ENCODE data around the gene OSCP1. TPM values are rescaled to one million over a fixed set of nuclear protein-coding genes. Genes with fewer than 3 reads are reported as not detected.

The OSCP1 gene
- total RNA-seq, 4 donors from 2014 or later: 8.2 to 10.8 (median 9.6) TPM

DNA sequence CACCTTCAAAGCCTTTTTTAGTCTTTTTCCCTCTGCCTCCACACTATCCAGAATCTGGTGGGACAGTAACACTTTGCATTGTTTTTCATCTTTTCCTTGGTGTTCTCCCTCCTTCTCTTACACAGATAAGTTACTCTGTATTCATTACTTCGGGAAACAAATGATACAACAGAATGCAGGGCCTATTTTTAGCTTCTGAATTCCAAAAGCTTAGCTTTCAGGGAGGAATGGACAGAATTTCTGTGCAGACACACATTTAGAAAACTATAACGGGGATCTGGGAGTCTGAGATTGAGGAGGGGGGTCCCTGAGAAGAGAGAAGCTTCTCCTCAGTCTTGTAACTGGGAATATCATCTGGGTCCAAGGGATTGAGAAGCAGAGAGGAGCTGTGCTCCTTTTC lies 61.0 kb downstream of the OSCP1 start:
- Histone ChIP-seq H3K9me3 (no peaks in the 10 kb centered on the region), H3K27me3 (no peaks in the 10 kb centered on the region), H3K4me1 (peaks cover 30 to 62% (median 51%) of the 10 kb centered on the region in 4 donors), H3K36me3 (peaks cover 17 to 47% (median 44%) of the 10 kb centered on the region in 4 donors), H3K4me3 (no peak overlapping the region), H3K27ac (replicated peaks in 1 of 4) (peak overlapping the region; percentile 93 to 99 (median 97))
- no peak for TF ChIP-seq POLR2AphosphoS5 (IDR thresholded peaks at IDR 0.05)
- TF ChIP-seq EP300 (IDR thresholded peaks at IDR 0.05): no peak
- WGBS: 52% methylated on average over 2 of the region's 2 CpGs
- intact Hi-C loops (cut with DNase I): loop anchor here (10.0 kb wide), 1 partner anchor 234 kb away; the partner anchor contains the start of gene MAP7D1
- no peak for DNase-seq (ENCODE audit: extremely low spot score)

DNA sequence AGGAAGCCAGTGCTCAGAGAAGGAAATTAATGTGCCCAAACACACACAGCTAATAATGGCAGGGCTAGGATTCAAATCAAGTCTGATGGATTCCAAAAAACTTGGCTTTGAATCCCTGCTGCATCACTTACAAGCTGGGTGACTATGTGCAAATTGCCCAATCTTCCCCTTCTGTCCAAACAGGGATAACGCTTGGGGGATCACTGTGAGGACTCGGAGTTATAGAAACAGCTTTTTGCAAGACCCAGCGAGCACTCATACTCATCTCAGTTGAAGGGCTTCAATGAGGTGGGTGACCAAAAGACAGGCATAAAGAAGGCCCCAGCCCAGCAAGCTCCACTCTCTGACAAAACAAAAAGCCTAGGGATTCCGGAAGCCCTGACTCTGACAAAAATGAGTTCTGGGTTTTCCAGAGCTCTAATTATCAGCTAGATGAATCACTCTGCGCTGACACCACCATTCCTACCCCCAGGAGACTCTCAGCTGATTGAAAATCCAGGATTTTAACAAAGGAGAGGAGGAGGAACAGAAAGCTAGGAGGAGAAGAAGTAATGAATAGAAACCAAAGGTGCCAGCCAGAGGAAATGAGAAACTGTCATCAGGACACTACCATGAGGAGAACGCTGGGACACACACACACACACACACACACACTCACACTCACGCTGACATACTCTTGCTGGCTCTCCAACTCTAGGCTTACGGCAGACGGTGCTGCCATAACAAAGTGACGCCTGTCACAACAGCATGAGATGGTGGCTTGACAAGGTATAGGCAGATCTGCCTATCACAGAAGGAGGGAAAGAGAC lies 62.9 kb downstream of the OSCP1 start:
- Histone ChIP-seq H3K36me3 (peaks cover 6 to 28% (median 25%) of the 10 kb centered on the region in 4 donors), H3K4me3 (peak overlapping the region; percentile 79 to 99 (median 88)), H3K27ac (replicated peaks in 1 of 4) (peak overlapping the region; percentile 93 to 99 (median 97)), H3K9me3 (no peaks in the 10 kb centered on the region), H3K27me3 (no peaks in the 10 kb centered on the region), H3K4me1 (peaks cover 46 to 68% (median 64%) of the 10 kb centered on the region in 4 donors)
- intact Hi-C loops (cut with DNase I): loop anchor here (10.0 kb wide), 1 partner anchor 233 kb away; the partner anchor contains the start of gene MAP7D1
- DNase-seq (ENCODE audit: extremely low spot score): no peak
- TF ChIP-seq EP300 (IDR thresholded peaks at IDR 0.05): no peak
- TF ChIP-seq POLR2AphosphoS5 (IDR thresholded peaks at IDR 0.05): peak in 1 of 2 donors; percentile 31
- TF ChIP-seq, protein P1, sequence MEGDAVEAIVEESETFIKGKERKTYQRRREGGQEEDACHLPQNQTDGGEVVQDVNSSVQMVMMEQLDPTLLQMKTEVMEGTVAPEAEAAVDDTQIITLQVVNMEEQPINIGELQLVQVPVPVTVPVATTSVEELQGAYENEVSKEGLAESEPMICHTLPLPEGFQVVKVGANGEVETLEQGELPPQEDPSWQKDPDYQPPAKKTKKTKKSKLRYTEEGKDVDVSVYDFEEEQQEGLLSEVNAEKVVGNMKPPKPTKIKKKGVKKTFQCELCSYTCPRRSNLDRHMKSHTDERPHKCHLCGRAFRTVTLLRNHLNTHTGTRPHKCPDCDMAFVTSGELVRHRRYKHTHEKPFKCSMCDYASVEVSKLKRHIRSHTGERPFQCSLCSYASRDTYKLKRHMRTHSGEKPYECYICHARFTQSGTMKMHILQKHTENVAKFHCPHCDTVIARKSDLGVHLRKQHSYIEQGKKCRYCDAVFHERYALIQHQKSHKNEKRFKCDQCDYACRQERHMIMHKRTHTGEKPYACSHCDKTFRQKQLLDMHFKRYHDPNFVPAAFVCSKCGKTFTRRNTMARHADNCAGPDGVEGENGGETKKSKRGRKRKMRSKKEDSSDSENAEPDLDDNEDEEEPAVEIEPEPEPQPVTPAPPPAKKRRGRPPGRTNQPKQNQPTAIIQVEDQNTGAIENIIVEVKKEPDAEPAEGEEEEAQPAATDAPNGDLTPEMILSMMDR (IDR thresholded peaks at IDR 0.05): no peak
- TF ChIP-seq POLR2A (IDR thresholded peaks at IDR 0.05; ENCODE audit: low read depth): no peak
- WGBS: 25% methylated on average over 10 of the region's 10 CpGs

DNA sequence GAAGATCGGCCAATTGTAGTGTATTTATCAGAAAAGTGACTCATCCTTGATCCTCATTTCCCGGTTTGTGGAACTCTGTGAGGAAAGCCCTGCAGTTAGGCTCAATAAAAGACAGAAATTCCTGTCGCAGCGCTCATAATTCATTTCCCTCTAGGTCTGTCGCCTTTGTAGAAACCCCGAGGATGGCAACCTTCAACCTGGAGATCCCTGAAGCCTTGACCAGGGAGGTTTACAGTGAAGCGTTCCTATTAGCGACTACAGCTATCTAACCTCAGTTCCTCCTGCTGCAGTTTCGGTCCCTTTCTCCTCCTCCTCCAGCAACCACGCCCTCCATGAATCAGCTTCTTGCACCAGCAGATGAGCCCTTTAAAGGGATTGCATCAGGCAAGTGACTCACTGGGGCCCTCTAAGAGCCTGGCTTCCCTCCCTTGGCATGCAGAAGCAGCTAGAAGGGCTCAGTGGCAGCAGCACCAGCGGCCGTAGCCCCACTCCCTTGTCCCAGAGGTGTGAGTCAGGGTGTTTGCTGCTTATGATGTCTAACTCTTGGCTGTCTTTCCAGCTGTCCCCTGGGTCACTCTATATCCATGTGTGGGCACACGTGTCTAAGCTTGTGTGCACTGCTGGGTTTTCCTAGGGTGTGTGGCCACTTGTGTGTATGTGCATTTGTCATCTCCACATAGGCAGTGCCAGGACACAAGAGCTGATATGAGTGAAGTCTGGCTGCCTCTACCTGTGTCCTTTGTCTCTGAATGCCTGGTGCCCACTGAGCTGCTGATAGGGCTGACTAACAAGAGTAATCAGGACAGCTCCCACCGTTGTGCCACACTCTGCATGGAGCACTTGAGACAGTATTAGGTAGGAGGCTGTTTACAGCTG lies 63.7 kb downstream of the OSCP1 start:
- TF ChIP-seq POLR2AphosphoS5 (IDR thresholded peaks at IDR 0.05): peak; percentile 98 to 99
- peak; percentile 69 for TF ChIP-seq POLR2A (IDR thresholded peaks at IDR 0.05; ENCODE audit: low read depth)
- TF ChIP-seq, protein P1 (IDR thresholded peaks at IDR 0.05): no peak
- peak; percentile 55 for TF ChIP-seq EP300 (IDR thresholded peaks at IDR 0.05)
- H3K27ac ChIP-seq (replicated peaks in 1 of 4): peak overlapping the region; percentile 93 to 99 (median 97)
- peaks cover 4 to 20% (median 16%) of the 10 kb centered on the region in 4 donors for H3K36me3 ChIP-seq
- H3K4me1 ChIP-seq: peaks cover 52 to 77% (median 71%) of the 10 kb centered on the region in 4 donors
- intact Hi-C loops (cut with DNase I): loop anchor here (10.0 kb wide), 1 partner anchor 232 kb away; the partner anchor contains the start of gene MAP7D1
- WGBS: 1% methylated on average over 8 of the region's 14 CpGs
- no peaks in the 10 kb centered on the region for H3K9me3 ChIP-seq
- peak; percentile 99 for DNase-seq (ENCODE audit: extremely low spot score)
- H3K4me3 ChIP-seq: peak overlapping the region; percentile 79 to 99 (median 88)
- H3K27me3 ChIP-seq: no peaks in the 10 kb centered on the region

DNA sequence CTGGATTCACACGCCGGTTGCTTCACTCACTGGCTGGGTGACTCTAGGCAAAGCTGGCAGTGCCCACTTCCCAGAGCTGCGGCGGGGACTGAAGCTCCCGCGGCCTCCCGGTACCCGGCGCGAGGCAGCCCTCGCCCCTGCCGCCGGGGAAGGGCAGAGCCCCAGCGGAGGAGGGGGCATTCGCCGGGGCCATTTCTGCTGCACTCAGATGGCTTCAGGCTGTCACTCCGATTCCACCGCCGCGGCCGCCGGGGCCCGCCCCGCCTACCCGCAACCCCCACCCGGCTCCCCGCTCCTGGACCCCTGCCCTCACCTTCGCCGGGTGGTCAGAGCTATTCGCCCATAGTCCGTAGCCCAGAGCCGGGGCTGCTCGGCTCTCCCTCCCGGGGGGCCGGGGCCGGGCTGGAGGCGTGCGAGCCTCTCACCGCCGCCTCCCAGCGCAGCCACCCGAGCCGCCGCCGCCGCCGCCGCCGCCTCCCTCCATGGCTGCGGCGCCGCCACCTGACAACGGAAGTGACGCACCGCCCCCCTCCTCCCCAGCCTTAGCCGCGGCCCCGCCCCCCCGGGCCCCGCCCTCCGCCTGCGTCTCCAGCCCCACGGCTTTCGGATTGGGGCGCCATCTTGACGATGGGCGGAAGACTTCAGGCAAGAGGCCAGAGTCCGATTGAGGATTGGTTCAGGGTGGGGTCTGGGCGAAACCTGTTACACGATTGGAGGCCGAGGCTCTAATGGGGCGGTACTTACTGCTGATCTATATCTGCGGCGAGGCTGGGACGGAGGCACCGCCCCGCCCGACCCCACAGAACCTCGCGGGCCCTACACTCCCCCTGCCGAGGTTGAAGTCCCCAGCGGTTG lies 64.6 kb downstream of the OSCP1 start, which contains the start of gene STK40:
TSS of gene STK40 (minus strand) at position 515 of the 855 bp plus-strand sequence. CDS start 24,592 bp downstream, outside the sequence.
- peaks cover 0 to 11% (median 7%) of the 10 kb centered on the region in 4 donors for H3K36me3 ChIP-seq
- peak within 1 kb of the TSS; percentile 93 to 99 (median 97) for H3K27ac ChIP-seq (replicated peaks in 1 of 4)
- no peaks in the 10 kb centered on the region for H3K27me3 ChIP-seq
- peaks cover 56 to 86% (median 80%) of the 10 kb centered on the region in 4 donors for H3K4me1 ChIP-seq
- no peaks in the 10 kb centered on the region for H3K9me3 ChIP-seq
- peak; percentile 99 for DNase-seq (ENCODE audit: extremely low spot score)
- H3K4me3 ChIP-seq: peak within 1 kb of the TSS; percentile 79 to 99 (median 88)
- WGBS: under 1% methylated on average over 19 of the region's 82 CpGs
- TF ChIP-seq POLR2AphosphoS5 (IDR thresholded peaks at IDR 0.05): peak; percentile 76 to 89
- TF ChIP-seq POLR2A (IDR thresholded peaks at IDR 0.05; ENCODE audit: low read depth): peak; percentile 89
- TF ChIP-seq EP300 (IDR thresholded peaks at IDR 0.05): no peak
- TF ChIP-seq, protein P1 (IDR thresholded peaks at IDR 0.05): no peak
- intact Hi-C loops (cut with DNase I): loop anchor here (10.0 kb wide), 1 partner anchor 231 kb away; the partner anchor contains the start of gene MAP7D1

Measured in esophagus muscularis mucosa (tissue), 4 donors.